UCSD-AML1 (cell line): Measurements from ENCODE around the gene TOE1.
A peak's percentile ranks its signal among the peaks of the same experiment; 100 is the strongest.
"Not testable (repeated sequence)": the region's sequence is repeated elsewhere in the genome, so short reads cannot be mapped to it uniquely, and the experiment has no call there.

Experiments
- DNase-seq: peaks from one replicate; lab custom pipeline; 2025; ENCODE audit not compliant: unreplicated experiment; lab: John Stamatoyannopoulos, UW

The TOE1 gene

GRCh38 chr1:45354838-45355237, 14.9 kb downstream of the TOE1 start:
- no peak for DNase-seq

GRCh38 chr1:45355683-45356082, 15.7 kb downstream of the TOE1 start:
- no peak for DNase-seq

GRCh38 chr1:45356186-45356585, 16.2 kb downstream of the TOE1 start:
- DNase-seq: no peak

- DNase-seq: peak; percentile 41
Measured at GRCh38 chr1:45359882-45360513, 20.0 kb downstream of the TOE1 start.

- not testable (repeated sequence) for DNase-seq
Measured at GRCh38 chr1:45360981-45361380, 21.0 kb downstream of the TOE1 start.

GRCh38 chr1:45364294-45364693, 24.3 kb downstream of the TOE1 start:
- DNase-seq: no peak

GRCh38 chr1:45365051-45365450, 25.1 kb downstream of the TOE1 start:
- DNase-seq: no peak

- no peak for DNase-seq
Measured at GRCh38 chr1:45370575-45370974, 30.6 kb downstream of the TOE1 start.

- no peak for DNase-seq
Measured at GRCh38 chr1:45373573-45373972, 33.6 kb downstream of the TOE1 start.

GRCh38 chr1:45375104-45376090, 35.4 kb downstream of the TOE1 start:
- DNase-seq: no peak

- DNase-seq: no peak
Measured at GRCh38 chr1:45378184-45378583, 38.2 kb downstream of the TOE1 start.

GRCh38 chr1:45379524-45379923, 39.6 kb downstream of the TOE1 start:
- no peak for DNase-seq

GRCh38 chr1:45380125-45380524, 40.2 kb downstream of the TOE1 start:
- DNase-seq: no peak

GRCh38 chr1:45380730-45381129, 40.8 kb downstream of the TOE1 start:
- no peak for DNase-seq

GRCh38 chr1:45381243-45381642, 41.3 kb downstream of the TOE1 start:
- no peak for DNase-seq

- no peak for DNase-seq
Measured at GRCh38 chr1:45383191-45383590, 43.2 kb downstream of the TOE1 start.

- not testable (repeated sequence) for DNase-seq
Measured at GRCh38 chr1:45384213-45384612, 44.2 kb downstream of the TOE1 start.

- no peak for DNase-seq
Measured at GRCh38 chr1:45385302-45385701, 45.3 kb downstream of the TOE1 start.

GRCh38 chr1:45386219-45386618, 46.2 kb downstream of the TOE1 start:
- DNase-seq: no peak
